ENCODE measurements around the gene ABCA4.
"Not testable (repeated sequence)": the region's sequence is repeated elsewhere in the genome, so short reads cannot be mapped to it uniquely, and the experiment has no call there.

The ABCA4 gene

DNA sequence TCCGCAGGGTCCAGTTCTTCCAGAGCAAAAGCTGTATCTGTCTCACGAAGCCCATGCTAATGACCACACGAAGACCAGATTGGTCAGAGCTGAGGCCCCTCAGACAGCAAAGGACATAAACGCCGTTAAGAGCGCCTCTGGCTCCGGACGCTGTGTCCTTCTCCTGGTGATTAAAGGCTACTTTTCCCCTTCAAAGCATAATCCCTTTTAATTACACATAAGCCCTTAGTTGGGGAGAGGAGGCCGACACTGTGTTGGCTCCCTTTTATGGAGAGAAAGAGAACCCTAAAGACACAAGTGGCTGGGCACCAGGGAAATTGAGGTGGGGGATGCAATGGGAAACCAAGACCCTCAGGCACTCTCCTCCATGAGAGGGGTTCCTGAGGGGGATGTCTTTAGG lies at the start of gene ABCA4:
Gene ABCA4 (minus strand): TSS at position 158 of the 400 bp plus-strand sequence. CDS start 103 bp downstream, at position 55.
- no peak for DNase-seq

DNA sequence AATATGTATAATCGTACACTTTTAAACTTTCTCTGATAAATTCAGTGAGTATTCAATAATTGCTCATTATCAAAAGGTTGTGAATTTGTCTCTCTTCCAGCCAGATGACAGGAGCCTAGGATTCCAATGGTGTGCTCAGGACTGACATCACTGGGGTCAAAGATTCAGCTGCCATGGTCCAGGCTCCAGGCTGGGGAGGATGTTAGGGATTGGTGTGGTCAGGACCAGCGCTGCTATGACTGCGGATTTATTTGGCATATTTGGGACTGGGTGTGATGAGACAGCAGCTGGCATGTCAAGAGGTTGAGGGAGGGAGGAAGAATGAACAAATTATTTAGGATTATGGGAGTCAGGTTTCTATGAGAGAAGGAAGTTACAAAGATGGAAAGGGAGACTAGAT lies 48.2 kb upstream of the ABCA4 start:
- DNase-seq = no peak

DNA sequence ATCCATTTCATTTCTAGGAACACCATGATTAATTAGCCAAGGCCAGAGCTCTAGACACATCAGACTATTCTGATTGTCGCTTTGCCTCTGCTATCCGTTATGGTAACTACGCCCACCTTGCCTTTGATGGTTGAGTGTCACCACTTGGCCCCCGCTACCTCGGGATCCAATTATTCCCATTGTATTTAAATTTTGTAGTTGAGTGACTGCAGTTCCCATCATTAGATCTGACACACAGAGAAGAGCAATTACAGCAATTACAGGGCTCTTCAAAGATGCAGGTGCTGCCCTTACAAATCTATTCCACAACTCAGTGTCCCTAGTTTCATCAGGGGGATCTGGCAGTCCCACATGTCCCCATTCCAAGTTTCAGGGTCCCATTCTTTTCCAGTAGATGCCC lies 44.9 kb upstream of the ABCA4 start:
- DNase-seq = no peak

DNA sequence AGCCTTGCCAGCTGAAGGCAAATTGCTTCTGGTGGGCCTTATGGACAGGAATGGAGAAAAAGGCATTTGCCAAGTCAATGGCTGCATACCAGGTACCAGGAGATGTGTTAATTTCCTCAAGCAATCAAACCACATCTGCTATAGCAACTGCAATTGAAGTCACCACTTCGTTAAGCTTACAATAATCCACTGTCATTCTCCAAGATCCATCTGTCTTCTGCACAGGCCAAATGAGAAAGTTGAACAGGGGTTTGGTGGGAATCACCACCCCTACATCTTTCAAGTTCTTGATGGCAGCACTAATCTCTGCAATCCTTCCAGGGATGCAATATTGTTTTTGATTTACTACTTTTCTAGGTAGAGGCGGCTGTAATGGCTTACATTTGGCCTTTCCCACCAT lies 43.9 kb upstream of the ABCA4 start:
- DNase-seq = not testable (repeated sequence)

DNA sequence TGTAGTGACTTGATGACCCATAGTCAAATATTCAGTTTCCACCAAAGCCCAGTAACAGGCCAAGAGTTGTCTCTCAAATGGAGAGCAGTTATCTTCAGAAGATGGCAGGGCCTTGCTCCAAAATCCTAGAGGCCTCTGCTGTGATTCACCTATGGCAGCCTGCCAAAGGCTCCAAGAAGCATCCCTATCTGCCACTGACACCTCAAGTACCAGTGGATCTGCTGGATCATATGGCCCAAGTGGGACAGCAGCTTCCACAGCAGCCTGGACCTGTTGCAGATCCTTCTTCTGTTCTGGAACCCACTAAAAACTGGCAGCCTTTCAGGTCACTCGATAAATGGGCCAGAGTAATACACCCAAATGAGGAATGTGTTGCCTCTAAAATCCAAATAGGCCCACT lies 43.2 kb upstream of the ABCA4 start:
- not testable (repeated sequence) for DNase-seq

DNA sequence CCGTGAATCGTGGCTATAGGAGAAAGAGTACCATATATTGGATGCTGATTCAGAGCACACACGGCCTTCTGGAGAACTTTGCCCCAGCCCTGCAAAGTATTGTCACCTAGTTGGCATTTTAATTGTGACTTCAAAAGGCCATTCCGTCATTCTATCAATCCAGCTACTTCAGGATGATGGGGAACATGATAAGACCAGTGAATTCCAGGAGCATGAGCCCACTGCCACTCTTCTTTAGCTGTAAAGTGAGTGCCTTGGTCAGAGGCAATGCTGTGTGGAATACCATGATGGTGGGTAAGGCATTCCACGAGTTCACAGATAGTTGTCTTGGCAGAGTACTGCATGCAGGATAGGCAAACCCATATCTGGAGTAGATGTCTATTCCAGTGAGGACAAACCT lies 42.3 kb upstream of the ABCA4 start:
- not testable (repeated sequence) for DNase-seq

DNA sequence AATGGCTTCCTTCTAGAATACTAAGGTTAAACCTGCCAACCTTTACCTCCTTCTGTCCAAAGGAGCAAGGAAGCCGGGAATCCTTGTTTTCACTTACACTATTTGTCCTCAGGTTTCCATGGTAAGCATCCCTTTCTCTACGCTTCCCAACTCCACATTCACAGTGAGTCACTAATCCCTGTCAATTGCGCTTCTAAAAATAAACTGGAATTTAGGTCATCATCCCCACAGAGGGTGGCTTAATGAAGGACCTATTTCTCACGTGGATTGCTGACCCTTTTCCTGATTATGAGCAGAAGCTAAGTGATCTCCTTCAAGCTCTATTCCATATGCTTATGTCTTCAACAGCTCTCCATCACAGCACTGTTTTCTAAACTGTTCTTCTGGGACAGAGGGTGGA lies 39.9 kb upstream of the ABCA4 start:
- DNase-seq = no peak

DNA sequence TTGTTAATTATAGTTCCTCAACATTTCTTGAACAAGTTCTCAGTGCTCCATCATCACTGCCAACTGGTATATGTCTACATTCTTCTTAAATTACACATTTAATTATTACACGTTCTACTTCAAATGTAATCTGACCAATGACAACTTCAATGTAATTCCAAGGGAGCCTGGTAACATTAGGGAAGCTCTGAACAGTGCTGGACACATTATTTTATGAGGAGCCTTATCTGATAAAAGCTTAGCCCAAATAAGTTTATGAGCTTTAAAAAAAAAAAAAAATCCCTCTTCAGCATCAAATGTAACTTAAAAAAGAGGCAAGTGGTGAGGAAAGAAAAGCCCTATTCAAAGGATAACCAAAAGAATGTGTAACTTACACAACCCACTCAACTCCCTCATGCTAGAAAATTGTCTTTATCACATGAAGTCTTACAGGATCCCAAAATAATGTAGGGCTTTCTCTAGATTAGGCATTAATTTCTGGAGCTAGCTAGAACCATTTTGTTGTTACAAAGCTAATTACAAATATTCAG lies 35.2 kb upstream of the ABCA4 start:
- DNase-seq = no peak

DNA sequence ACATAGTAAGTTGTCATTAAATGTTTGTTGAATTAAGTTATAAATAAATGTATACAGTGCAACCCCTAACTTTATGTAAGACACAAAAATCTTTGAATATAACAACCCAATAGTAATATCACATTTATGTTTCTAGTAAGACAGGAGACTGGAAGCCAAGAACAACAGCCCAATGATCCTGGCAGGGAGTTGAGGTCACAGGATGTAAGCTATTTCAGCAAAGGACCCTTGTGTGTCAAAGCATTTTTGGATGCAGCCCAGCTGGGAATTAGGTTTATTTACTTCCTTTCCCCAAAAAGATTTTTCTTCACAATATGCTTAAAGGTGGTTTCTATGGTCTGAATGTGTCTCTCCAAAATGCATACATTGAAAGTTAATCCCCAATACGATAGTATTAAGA lies 34.0 kb upstream of the ABCA4 start:
- no peak for DNase-seq

DNA sequence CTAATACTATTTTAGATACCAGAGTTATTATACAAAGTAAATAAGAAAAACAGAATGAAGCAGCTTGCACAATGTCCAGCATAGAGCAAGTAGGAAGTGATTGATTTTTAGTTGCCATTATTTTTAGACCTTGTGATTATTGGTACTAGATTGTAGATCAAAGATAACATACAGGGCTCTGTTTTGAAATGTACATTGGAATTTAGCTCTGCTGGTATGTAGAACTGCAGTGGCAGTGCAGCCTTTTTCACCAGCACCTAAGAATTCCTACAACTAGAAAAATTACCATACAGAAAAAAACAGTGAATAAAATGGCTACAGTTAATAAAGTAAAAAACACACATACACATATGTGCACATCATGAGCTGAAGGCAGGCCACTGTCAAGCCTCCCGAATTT lies 32.2 kb upstream of the ABCA4 start:
- no peak for DNase-seq

DNA sequence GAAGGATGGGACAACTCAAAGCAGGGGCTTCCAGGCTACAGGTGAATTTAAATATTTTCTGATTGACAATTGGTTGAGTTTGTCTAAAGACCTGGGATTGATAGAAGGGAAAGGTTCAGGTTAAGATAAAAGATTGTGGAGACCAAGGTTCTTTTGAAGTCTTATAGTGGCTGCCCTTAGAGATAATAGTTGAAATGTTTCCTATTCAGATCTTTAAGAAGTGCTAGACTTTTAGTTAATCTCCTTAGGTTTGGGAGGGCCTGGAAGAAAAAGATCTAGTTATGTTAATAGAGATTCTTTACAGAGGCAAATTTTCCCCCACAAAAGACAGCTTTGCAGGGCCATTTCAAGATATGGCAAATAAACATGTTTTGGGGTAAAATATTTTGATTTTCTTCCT lies 28.2 kb upstream of the ABCA4 start:
- DNase-seq = not testable (repeated sequence)

DNA sequence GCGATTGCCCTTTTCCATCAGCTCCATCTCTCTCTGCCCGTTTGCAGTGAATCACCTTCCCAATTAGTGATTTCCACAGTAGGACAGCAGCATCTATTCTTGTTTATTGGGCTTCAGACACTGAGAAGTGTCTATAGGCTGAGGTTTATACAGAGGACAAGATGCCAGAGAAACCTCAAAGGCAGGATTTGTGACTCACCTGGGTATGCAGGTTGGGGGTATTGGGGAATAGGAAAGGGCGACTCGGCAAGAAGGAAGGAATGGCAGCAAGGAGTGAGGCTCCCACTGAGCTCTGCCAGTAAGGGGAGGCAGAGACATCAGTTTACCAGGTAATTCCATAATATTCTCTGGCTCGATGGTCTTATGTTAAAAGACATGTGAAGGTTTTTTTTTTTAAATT lies 25.3 kb upstream of the ABCA4 start:
- no peak for DNase-seq

DNA sequence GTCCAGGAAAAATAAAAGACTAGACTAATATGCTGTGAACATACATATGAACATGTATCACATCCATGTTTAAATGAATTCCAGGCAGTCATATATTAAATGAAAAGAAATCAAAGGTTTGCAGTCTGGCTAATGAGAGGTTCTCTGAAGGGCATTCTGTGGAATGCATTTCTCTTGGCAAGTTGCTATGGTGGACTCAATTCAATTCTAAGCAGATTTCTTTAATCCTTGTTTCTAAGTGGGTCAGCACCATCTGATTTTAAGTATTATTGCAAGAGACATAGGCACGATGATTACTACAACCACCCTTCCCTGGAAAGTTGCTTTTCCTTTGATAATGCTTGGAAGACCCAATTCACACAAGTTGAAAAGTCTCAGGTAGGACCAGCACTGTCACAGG lies 23.9 kb upstream of the ABCA4 start:
- no peak for DNase-seq

DNA sequence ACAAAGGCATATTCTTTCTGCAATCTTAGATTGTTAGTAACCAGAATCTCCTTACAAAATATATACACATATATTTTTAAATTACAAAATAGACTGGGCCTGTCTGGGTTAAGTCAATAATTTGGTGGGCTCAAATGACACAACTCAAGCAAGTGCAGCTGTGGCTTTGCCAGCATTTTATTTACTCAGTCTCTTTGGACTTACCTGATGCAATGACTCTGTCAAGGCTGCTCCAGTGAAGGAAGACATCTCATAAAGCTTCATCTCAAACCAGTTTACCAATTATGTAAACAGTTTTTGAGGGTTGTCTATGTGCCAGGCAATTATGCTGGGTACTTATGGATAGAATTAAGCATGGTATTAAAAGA lies 22.8 kb upstream of the ABCA4 start:
- DNase-seq = no peak

DNA sequence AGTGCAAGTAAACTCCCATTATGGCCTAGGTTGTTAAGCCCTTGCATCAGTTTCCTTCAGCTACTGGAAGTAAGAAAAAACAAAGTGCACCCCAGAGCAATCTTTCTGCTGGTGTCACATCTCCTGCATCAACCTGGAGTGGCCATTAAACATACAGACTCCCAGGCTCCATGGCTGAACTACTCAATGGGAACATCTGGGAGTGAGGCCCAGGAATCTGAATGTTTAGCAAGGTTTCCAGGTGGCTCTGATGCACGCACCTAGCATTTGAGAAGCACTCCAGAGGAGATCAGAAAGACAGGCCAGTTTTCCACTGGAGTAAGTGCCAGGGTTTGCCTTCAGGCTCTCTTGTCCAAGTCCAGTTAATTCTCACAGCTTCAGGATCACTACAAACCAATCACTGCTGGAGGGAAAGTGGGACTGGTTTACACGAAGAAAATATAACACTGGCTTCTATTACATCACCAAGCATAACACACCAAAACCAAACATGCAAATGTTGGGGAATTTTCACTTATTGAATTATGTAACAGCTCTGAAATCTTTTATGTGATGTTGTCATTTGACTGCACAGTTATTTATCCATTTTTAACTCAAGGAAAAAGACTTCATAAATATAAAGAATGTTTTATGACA lies 22.3 kb upstream of the ABCA4 start:
- no peak for DNase-seq

DNA sequence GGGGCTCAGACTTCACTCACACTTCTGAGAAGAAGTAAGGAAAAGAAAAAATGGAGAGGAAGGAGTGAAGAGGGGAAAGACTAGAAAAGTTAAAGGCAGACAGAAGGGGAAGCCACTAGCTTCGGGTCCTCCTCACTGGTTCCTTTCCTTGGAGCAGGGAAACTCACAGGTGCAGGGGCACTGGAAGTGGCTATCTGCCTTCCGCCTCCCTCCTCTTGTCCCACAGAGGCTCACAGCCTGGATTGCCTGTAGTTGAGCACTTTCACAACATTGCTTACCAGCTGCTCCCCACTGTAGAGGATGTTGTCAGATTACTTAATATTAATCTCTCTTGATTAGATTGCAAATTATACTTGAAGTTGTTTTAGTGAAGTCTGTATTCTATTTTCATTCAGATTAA lies 21.6 kb upstream of the ABCA4 start:
- no peak for DNase-seq

DNA sequence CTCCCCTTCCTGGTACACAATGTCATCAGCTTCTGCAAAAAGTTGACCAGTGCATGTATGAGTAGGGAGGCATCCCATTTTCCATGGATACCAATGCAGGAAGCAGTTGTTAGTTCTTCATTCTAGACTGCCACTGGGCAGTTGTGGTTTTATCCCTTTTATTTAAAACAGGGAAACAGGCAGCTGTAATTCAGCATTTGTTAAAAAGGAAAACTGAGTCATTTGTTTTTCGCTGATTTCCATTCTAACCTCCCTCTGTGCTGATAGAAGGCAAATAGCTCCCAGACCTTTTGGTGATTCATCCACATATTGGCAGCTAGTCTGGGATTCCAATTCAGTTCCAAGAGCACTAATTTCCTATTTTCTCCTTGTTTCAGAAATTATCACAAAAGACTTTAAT lies 21.1 kb upstream of the ABCA4 start:
- no peak for DNase-seq

DNA sequence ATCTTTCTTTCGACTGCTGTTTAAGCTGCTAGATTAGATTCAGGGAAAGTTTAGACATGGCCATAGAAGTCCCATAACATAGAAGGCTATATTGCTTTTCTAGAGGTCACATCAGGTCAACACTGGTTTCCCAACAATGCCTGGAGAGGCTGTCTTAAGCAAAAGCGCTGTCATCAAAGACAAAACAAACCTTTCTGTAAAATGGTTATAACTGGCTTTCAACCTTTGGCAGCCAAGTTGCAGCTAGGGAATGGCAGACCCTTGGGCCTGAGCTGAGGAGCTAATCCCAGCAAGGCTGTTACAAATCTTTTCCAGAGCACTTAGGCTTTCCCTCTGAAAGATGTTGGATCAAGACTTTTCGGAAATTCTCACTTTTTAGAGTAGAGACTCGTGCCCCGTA lies 11.2 kb upstream of the ABCA4 start:
- DNase-seq = no peak

DNA sequence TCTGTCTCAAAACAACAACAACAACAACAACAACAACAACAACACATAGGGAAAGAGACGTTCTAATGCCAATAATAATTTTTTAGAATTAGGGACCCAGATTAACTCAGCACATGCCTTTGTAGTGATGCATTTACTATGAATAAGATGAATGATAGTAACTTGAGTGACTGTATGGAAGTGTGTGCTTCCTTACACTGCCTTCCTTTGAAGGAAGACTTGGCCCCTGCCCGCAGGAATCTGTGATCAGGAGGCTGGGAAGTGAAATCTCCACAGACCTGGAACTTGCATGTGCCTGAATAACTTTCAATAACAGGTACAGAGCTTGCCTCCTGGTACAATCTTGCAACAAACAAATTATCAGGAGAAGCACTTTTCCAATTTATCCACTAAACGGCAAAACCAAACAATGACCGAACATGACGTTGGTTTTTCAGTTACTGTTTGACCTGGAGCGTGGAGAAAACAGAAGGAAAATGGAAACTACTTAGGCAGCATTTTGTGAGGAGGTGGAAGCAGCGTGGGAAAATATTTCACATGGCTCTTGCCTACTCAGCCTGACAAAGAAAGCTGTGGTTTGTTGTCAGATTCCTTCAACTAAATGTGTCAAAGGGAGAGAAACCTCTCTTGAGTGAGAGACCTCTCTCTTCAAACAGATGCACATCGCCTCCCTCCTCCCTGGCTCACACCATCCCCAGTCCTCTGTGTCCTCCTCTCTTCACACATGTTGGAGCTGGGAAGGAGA lies 10.1 kb upstream of the ABCA4 start:
- no peak for DNase-seq

DNA sequence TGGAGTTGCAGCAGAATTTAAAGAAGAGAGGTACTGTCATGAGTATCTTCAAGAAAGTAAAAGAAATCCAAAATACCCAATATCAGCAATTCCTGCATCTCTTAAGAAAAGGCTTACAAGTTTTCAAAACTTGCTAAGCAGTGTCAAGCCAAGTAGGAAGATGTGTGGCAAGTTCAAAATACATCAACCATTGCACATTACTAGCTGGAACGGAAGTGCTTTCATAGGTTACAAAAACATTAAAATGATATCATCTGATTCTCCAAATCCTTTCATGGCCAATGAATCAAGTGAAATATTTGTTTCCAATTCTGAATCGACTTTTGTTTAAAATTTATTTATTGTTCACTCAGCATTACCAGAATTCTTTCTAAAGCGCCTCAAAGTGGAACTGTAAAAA lies 5.7 kb upstream of the ABCA4 start:
- no peak for DNase-seq

DNA sequence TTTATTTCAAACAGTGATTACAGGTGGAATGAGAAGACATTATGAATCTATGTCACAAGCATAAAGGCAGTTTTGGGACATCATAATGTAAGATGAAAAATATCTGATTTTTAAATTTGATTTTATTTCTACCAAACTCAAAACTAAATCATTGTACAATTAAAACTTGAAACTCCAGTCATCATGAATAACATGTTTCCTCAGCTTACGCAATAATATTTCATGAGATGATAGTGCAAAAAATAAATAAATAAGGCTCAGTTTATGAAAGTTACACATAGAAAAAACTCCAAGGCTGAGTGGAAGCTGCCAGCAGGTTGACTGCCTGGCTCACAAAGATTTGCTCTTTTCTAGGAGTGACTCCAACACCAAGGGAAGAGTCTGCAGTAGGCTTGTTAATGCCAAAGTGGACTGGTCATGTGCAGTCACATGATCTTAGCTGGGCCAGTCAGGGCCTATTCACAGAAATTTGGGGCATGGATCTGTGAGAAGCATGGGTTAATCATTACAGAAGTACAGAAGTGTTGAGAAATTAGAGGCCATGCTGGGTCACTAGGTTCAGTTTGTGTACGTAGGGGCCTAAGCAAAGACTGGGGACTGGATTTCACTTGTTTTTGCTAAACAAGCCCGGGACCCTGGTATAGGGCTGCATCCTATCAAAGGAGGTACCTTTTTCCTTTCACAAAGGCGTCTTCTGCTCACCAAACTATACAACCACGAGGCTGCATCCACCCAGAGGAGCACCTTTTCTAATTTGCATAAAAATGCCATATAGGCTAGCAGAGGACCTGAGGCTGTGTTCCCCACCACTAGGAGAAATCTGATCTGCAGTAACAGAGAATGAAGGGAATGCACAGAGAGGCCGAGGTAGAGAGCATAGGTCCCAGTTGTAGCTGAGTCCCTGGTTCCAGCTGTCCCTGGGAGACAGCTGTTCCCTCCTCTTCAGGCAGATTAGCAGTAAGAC lies 4.9 kb upstream of the ABCA4 start:
- DNase-seq = no peak

DNA sequence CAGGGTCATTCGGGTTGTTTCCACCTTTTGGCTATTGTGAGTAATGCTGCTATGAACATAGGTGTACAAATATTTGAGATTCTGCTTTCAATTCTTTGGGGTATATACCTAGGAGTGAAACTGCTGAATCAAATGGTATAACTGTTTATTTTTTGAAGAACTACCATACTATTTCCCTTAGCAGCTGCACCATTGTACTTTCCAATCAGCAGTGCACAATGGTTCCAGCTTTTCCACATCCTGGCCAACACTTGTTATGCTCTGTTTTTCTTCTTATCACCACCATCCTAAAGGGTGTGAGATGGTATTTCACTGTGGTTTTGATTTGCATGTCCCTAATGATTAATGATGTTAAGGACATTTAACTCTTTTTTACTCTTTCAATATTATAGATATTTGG lies 3.6 kb upstream of the ABCA4 start:
- no peak for DNase-seq

DNA sequence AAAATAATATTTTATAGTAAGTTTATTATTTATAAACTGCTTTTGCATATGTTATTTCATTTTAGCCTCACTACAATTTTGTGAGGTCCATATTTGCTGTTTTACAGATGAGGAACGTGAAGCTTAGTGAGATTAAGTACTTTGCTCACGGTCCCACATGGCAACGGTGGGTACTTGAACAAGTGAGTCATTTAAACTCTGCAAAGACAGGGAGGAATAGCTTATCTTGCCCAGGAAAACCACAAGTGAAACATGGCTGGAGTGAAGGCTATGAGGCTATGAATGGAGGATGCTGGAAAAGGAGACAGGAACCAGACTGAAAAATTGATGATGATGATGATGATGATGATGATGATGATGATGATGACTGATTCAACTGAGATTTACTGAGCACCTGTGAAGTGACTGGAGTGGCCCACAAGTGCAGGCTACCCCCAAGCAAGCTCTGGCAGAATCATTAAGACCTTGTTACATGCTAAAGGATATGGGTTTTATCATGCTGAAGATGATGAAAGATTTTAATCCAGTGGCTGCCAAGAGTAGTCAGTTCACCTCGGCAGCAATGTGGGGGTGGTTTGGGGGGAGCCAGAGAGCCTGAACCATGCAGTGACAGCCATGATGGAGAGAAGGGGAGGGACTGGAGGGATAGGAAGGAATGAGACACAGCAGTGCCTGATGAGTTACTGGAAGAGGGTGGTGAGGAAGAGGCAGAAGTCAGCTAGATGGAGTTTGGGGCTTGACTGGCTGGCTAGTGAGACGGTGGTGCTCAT lies 1.4 kb upstream of the ABCA4 start:
- no peak for DNase-seq
